Fibroblast of lung (primary cell): ENCODE measurements around the gene NFIL3. TPM values are rescaled to one million over a fixed set of nuclear protein-coding genes. Genes with fewer than 3 reads are reported as not detected.

Experiments used
- DNase-seq, 2 donors: peaks; one replicate each; pipeline versions ENCODE4 v3.0.0 to v3.0.0-alpha.2; 2010; ENCODE audit warnings: low read depth in 2 of 2
- H2AFZ ChIP-seq: 2 replicates; pipeline ENCODE4 v1.5.1; 2012; ENCODE audit warnings: low read length, control low read depth, inconsistent platforms
- H3K27ac ChIP-seq: 2 replicates; pipeline ENCODE4 v1.5.1; 2011; ENCODE audit warnings: low read length, control low read depth; ENCODE audit not compliant: insufficient read depth
- H3K27me3 ChIP-seq: 2 replicates; pipeline ENCODE4 v1.5.1; 2011; ENCODE audit warnings: mild to moderate bottlenecking, low read length; ENCODE audit not compliant: control insufficient read depth, insufficient read depth
- H3K36me3 ChIP-seq: 2 replicates; pipeline ENCODE4 v1.5.1; 2011; ENCODE audit warnings: low read length; ENCODE audit not compliant: control insufficient read depth, insufficient read depth
- H3K4me1 ChIP-seq: 2 replicates; pipeline ENCODE4 v1.5.1; 2011; ENCODE audit warnings: low read length; ENCODE audit not compliant: control insufficient read depth, insufficient read depth; ENCODE audit errors: extremely low read depth
- H3K4me2 ChIP-seq: 2 replicates; pipeline ENCODE4 v1.5.1; 2011; ENCODE audit warnings: low read length, control low read depth; ENCODE audit not compliant: insufficient read depth; ENCODE audit errors: extremely low read depth
- H3K4me3 ChIP-seq, 4 experiments: fragments of 200-600 bp in 1 of 4; sonication (generic) in 1 of 4; replicated peaks in 1 of 4; 2 replicates each; pipeline ENCODE4 v1.5.1; 2011 to 2016; ENCODE audit warnings: low read length in 4 of 4, low read depth in 3 of 4, mild to moderate bottlenecking in 3 of 4, control low read depth in 2 of 4, inconsistent platforms in 1 of 4, mixed read lengths in 1 of 4; ENCODE audit not compliant: insufficient read depth in 1 of 4; ENCODE audit errors: control extremely low read depth in 1 of 4
- H3K79me2 ChIP-seq: 2 replicates; pipeline ENCODE4 v1.5.1; 2012; ENCODE audit warnings: mild to moderate bottlenecking, low read length, inconsistent platforms; ENCODE audit not compliant: control insufficient read depth, insufficient read depth
- H3K9ac ChIP-seq: 2 replicates; pipeline ENCODE4 v1.5.1; 2011; ENCODE audit warnings: mild to moderate bottlenecking, low read length, control low read depth; ENCODE audit not compliant: insufficient read depth
- H3K9me3 ChIP-seq: 2 replicates; pipeline ENCODE4 v1.5.1; 2012; ENCODE audit warnings: low read depth, low read length; ENCODE audit not compliant: control insufficient read depth, insufficient read depth
- H4K20me1 ChIP-seq: 2 replicates; pipeline ENCODE4 v1.5.1; 2011; ENCODE audit warnings: low read length; ENCODE audit not compliant: control insufficient read depth, insufficient read depth; ENCODE audit errors: extremely low read depth
- EZH2 ChIP-seq: IDR thresholded peaks from 2 replicates; pipeline ENCODE4 v1.5.1; 2012; ENCODE audit warnings: low read length, control low read depth, mild to moderate bottlenecking; ENCODE audit errors: missing control alignments
- polyA plus RNA-seq, 2 donors: library from polyadenylated mRNA; depleted of rRNA in 1 of 2; stranded (reverse) in 1 of 2; unstranded in 1 of 2; fragments of >200 nt; gene quantifications; 2 replicates each; pipeline ENCODE4 v1.2.1, GENCODE V29; 2011 to 2012; ENCODE audit warnings: missing spikeins in 1 of 2
- total RNA-seq: library from RNA; depleted of rRNA; stranded (reverse); fragments of >200 nt; gene quantifications from 2 replicates; pipeline ENCODE4 v1.2.1, GENCODE V29; 2014
- TF ChIP-seq, protein P1 (sequence below), 2 donors: IDR thresholded peaks in 1 of 2; conservative IDR thresholded peaks in 1 of 2; 1 replicate in 1 of 2; 2 replicates in 1 of 2; pipeline ENCODE4 v1.5.1; 2011 to 2012; ENCODE audit warnings: low read length in 2 of 2, control low read depth in 1 of 2, inconsistent platforms in 1 of 2, low read depth in 1 of 2, mild to moderate bottlenecking in 1 of 2

The NFIL3 gene
- total and polyA plus RNA-seq, 2 donors (not counting 1 experiment from before 2014, with no cell fraction given): 58.7 to 62.3 TPM

DNA sequence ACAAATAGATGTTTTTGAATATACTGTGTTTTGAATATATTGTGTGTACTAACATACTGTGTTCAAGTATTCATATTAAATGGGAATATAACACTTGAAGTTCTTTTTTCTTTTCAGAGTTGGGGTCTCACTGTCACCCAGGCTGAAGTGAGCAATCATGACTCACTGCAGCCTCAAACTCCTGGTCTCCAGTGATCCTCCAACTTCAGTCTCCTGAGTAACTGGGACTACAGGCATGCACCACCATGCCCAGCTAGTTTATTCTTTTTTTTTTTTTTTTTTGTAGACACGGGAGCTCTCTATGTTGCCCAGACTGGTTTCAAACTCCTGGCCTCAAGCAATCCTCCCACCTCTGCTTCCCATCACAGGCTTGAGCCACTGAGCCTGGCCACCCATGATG, 38.7 kb downstream of the NFIL3 start:
- Histone ChIP-seq H3K79me2 (no peaks in the 10 kb centered on the region), H3K27me3 (no peaks in the 10 kb centered on the region), H3K9ac (no peak overlapping the region), H3K27ac (no peak overlapping the region), H3K4me1 (no peaks in the 10 kb centered on the region), H3K9me3 (no peaks in the 10 kb centered on the region), H2AFZ (no peak overlapping the region), H4K20me1 (no peaks in the 10 kb centered on the region), H3K36me3 (no peaks in the 10 kb centered on the region), H3K4me3 (no peak overlapping the region), H3K4me2 (no peak overlapping the region)
- DNase-seq: no peak
- no peak for TF ChIP-seq EZH2
- TF ChIP-seq, protein P1, sequence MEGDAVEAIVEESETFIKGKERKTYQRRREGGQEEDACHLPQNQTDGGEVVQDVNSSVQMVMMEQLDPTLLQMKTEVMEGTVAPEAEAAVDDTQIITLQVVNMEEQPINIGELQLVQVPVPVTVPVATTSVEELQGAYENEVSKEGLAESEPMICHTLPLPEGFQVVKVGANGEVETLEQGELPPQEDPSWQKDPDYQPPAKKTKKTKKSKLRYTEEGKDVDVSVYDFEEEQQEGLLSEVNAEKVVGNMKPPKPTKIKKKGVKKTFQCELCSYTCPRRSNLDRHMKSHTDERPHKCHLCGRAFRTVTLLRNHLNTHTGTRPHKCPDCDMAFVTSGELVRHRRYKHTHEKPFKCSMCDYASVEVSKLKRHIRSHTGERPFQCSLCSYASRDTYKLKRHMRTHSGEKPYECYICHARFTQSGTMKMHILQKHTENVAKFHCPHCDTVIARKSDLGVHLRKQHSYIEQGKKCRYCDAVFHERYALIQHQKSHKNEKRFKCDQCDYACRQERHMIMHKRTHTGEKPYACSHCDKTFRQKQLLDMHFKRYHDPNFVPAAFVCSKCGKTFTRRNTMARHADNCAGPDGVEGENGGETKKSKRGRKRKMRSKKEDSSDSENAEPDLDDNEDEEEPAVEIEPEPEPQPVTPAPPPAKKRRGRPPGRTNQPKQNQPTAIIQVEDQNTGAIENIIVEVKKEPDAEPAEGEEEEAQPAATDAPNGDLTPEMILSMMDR (conservative IDR thresholded peaks at IDR 0.05 in 1 of 2, IDR thresholded peaks at IDR 0.05 in 1 of 2; ENCODE audit: low read depth in 1 of 2, low read length in 2 of 2): no peak

DNA sequence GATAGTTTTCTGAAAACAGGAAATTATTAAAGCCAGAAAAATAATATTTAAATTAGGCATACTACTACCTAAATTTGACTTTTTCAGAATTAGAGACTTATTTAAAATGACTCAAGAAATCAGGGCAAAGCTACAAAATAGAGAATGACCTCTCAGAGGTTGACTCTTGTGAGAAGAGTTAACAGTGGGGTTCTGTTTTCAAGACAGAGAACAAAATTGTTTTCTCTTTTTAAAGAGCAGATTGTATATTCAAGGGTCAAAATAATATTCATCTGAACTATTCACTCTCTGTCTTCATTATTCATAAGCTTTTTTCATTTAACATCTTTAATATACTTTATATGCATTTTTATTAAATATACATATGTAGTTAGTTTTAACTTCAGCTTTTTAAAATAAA, 40.1 kb downstream of the NFIL3 start:
- no peaks in the 10 kb centered on the region for H3K79me2 ChIP-seq
- no peaks in the 10 kb centered on the region for H4K20me1 ChIP-seq
- no peaks in the 10 kb centered on the region for H3K9me3 ChIP-seq
- H3K4me2 ChIP-seq: no peak overlapping the region
- H3K9ac ChIP-seq: no peak overlapping the region
- no peak for DNase-seq
- no peak overlapping the region for H3K4me3 ChIP-seq
- no peaks in the 10 kb centered on the region for H3K36me3 ChIP-seq
- H3K27me3 ChIP-seq: no peaks in the 10 kb centered on the region
- no peak overlapping the region for H2AFZ ChIP-seq
- H3K27ac ChIP-seq: no peak overlapping the region
- TF ChIP-seq EZH2: no peak
- TF ChIP-seq, protein P1 (conservative IDR thresholded peaks at IDR 0.05 in 1 of 2, IDR thresholded peaks at IDR 0.05 in 1 of 2; ENCODE audit: low read depth in 1 of 2, low read length in 2 of 2): no peak
- H3K4me1 ChIP-seq: no peaks in the 10 kb centered on the region

DNA sequence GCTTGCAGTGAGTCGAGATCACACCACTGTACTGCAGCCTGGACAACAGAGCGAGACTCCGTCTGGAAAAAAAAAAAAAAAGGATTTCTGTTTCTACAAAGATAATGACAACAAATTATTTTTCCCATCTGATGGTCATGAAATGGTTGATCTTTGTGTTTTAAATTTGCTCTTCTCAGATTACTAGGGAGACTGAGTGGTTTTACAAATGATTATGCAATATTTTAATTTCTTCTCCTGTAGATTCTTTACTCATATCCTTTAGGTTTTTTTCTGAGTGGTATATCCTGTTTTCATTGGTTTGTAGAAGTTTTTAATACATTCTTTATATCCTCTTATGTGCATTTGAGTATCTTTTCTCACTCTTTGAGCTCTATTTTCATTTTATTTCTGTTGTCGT, 41.3 kb downstream of the NFIL3 start:
- Histone ChIP-seq H2AFZ (no peak overlapping the region), H3K9ac (no peak overlapping the region), H3K27ac (no peak overlapping the region), H3K9me3 (no peaks in the 10 kb centered on the region), H4K20me1 (no peaks in the 10 kb centered on the region), H3K36me3 (no peaks in the 10 kb centered on the region), H3K27me3 (no peaks in the 10 kb centered on the region), H3K79me2 (no peaks in the 10 kb centered on the region), H3K4me3 (no peak overlapping the region), H3K4me2 (no peak overlapping the region), H3K4me1 (no peaks in the 10 kb centered on the region)
- TF ChIP-seq, protein P1 (conservative IDR thresholded peaks at IDR 0.05 in 1 of 2, IDR thresholded peaks at IDR 0.05 in 1 of 2; ENCODE audit: low read depth in 1 of 2, low read length in 2 of 2): no peak
- no peak for TF ChIP-seq EZH2
- DNase-seq: no peak
